ENCODE measurements around the gene S100A3. TPM values are rescaled to one million over a fixed set of nuclear protein-coding genes. Genes with fewer than 3 reads are reported as not detected.
A peak's percentile ranks its signal among the peaks of the same experiment; 100 is the strongest.

The S100A3 gene
- polyA plus RNA-seq, 1 donor (not counting 4 experiments of a cell fraction or from before 2014, with no cell fraction given), result 15.1 TPM

- Histone ChIP-seq H4K20me1 (ENCODE audit: control insufficient read depth, extremely low read depth, insufficient read depth, low read length) (no peaks in the 10 kb centered on the region), H2AFZ (ENCODE audit: control insufficient read depth, low read length) (no peak overlapping the region), H3K79me2 (ENCODE audit: control insufficient read depth, insufficient read depth, low read length) (no peaks in the 10 kb centered on the region), H3K4me1 (ENCODE audit: control insufficient read depth, extremely low read depth, insufficient read depth, low read length) (peaks cover 39% of the 10 kb centered on the region), H3K4me3 (ENCODE audit: control insufficient read depth in 2 of 3, extremely low read depth in 1 of 3, insufficient read depth in 2 of 3, low read depth in 1 of 3, low read length in 3 of 3) (no peak overlapping the region), H3K9ac (ENCODE audit: control insufficient read depth, extremely low read depth, insufficient read depth, low read length) (no peak overlapping the region), H3K36me3 (ENCODE audit: control insufficient read depth in 2 of 2, extremely low read depth in 1 of 2, insufficient read depth in 2 of 2, low read length in 2 of 2) (peaks cover 16 to 36% of the 10 kb centered on the region in 2 experiments), H3K4me2 (ENCODE audit: control insufficient read depth, extremely low read depth, insufficient read depth, low read depth, low read length) (no peak overlapping the region), H3K27ac (ENCODE audit: control insufficient read depth, insufficient read depth, low read length) (no peak overlapping the region), H3K9me1 (ENCODE audit: control insufficient read depth, extremely low read depth, insufficient read depth, low read length) (no peaks in the 10 kb centered on the region), H3K9me3 (ENCODE audit: control insufficient read depth, low read depth, low read length) (no peaks in the 10 kb centered on the region), H3K27me3 (ENCODE audit: control insufficient read depth, extremely low read depth, insufficient read depth, low read length) (no peaks in the 10 kb centered on the region)
- dilution Hi-C loops (cut with MboI; ENCODE audit: extremely low pct_ligation_motif_present, low sequenced_read_pairs), result no loop called here
- FAIRE-seq (no peak), DNase-seq (ENCODE audit: low read depth, low spot score) (no peak)
- TF ChIP-seq EZH2 (IDR thresholded peaks at IDR 0.05; ENCODE audit: low read length) (no peak), CTCF (optimal IDR thresholded peaks at IDR 0.05 in 1 of 3, IDR thresholded peaks at IDR 0.05 in 1 of 3, conservative IDR thresholded peaks at IDR 0.05 in 1 of 3; ENCODE audit: extremely low read depth in 1 of 3, insufficient read depth in 2 of 3, low read length in 3 of 3) (peak in 1 of 3 experiments; percentile 30)
Measured at GRCh38 chr1:153552335-153552734, 3.3 kb upstream of the S100A3 start.

GRCh38 chr1:153550827-153551500 is 1.9 kb upstream of the S100A3 start:
- H3K9ac ChIP-seq (ENCODE audit: control insufficient read depth, extremely low read depth, insufficient read depth, low read length), result peak overlapping the region; percentile 16
- H4K20me1 ChIP-seq (ENCODE audit: control insufficient read depth, extremely low read depth, insufficient read depth, low read length), result no peaks in the 10 kb centered on the region
- H3K79me2 ChIP-seq (ENCODE audit: control insufficient read depth, insufficient read depth, low read length), result no peaks in the 10 kb centered on the region
- dilution Hi-C loops (cut with MboI; ENCODE audit: extremely low pct_ligation_motif_present, low sequenced_read_pairs), result no loop called here
- TF ChIP-seq EZH2 (IDR thresholded peaks at IDR 0.05; ENCODE audit: low read length) (no peak), CTCF (optimal IDR thresholded peaks at IDR 0.05 in 1 of 3, IDR thresholded peaks at IDR 0.05 in 1 of 3, conservative IDR thresholded peaks at IDR 0.05 in 1 of 3; ENCODE audit: extremely low read depth in 1 of 3, insufficient read depth in 2 of 3, low read length in 3 of 3) (no peak)
- H2AFZ ChIP-seq (ENCODE audit: control insufficient read depth, low read length), result no peak overlapping the region
- H3K27me3 ChIP-seq (ENCODE audit: control insufficient read depth, extremely low read depth, insufficient read depth, low read length), result no peaks in the 10 kb centered on the region
- H3K27ac ChIP-seq (ENCODE audit: control insufficient read depth, insufficient read depth, low read length), result peak overlapping the region; percentile 63
- FAIRE-seq (no peak), DNase-seq (ENCODE audit: low read depth, low spot score) (no peak)
- H3K9me1 ChIP-seq (ENCODE audit: control insufficient read depth, extremely low read depth, insufficient read depth, low read length), result no peaks in the 10 kb centered on the region
- no peaks in the 10 kb centered on the region for H3K9me3 ChIP-seq (ENCODE audit: control insufficient read depth, low read depth, low read length)
- peaks cover 50% of the 10 kb centered on the region for H3K4me1 ChIP-seq (ENCODE audit: control insufficient read depth, extremely low read depth, insufficient read depth, low read length)
- no peak overlapping the region for H3K4me2 ChIP-seq (ENCODE audit: control insufficient read depth, extremely low read depth, insufficient read depth, low read depth, low read length)
- peaks cover 16 to 35% of the 10 kb centered on the region in 2 experiments for H3K36me3 ChIP-seq (ENCODE audit: control insufficient read depth in 2 of 2, extremely low read depth in 1 of 2, insufficient read depth in 2 of 2, low read length in 2 of 2)
- no peak overlapping the region for H3K4me3 ChIP-seq (ENCODE audit: control insufficient read depth in 2 of 3, extremely low read depth in 1 of 3, insufficient read depth in 2 of 3, low read depth in 1 of 3, low read length in 3 of 3)
